Fibroblast of the conjunctiva (primary cell): ENCODE data around the gene ADAMTS5.

Source experiments
- DNase-seq: peaks from one replicate; pipeline ENCODE4 v3.0.0-alpha.2; 2010; ENCODE audit warnings: low read depth

The ADAMTS5 gene

DNA sequence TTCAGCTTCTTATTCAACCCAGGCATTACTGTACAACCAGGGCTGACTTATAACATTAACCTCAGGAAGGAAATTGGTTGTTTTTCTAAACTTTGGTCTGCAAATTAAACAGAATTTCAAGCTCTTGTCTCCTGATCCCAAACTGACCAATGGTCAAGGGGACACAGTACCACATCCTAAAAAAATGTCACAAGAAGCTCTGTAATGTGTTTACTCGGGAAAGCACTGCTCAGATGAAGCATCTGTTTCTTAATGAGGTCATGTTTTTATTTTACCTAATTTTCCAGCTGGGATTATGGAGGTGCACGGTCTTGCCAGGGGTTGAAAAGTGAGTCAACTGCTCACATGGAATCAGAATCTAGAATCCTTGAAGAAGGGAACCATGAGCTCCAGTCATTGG, 18.7 kb downstream of the ADAMTS5 start:
- no peak for DNase-seq

DNA sequence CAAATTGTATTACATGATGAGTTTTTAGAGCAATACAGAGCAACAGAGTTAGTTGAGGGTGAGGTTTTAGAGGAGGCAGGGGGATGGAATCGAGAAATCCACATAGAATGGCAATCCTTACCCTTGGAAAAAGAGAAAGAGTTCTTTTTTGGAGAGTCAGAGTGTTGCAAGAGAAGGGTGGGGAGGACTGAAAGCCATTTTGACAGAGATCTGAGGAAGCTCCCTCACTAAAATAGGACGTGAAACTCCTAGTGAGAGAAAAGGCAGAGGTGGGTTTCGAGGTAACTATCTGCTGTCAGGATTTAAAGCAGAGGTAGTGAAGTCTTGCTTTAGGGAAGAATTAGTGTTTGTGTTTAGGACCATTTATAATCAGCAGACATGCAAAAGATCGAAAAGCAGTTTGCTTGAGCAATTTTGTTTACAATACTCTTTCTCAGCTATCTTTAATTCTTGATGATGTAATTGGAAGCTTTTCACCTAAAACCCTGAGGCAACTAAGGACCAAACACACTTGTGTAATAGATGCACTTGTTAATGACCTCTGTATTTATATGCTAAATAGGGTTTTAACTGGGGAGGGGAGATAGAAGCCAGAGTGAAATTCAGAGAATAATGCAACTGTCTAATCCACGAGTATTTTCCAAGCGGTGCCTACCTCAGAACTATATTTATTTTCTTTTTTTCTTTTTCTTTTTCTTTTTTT, 20.0 kb downstream of the ADAMTS5 start:
- no peak for DNase-seq

DNA sequence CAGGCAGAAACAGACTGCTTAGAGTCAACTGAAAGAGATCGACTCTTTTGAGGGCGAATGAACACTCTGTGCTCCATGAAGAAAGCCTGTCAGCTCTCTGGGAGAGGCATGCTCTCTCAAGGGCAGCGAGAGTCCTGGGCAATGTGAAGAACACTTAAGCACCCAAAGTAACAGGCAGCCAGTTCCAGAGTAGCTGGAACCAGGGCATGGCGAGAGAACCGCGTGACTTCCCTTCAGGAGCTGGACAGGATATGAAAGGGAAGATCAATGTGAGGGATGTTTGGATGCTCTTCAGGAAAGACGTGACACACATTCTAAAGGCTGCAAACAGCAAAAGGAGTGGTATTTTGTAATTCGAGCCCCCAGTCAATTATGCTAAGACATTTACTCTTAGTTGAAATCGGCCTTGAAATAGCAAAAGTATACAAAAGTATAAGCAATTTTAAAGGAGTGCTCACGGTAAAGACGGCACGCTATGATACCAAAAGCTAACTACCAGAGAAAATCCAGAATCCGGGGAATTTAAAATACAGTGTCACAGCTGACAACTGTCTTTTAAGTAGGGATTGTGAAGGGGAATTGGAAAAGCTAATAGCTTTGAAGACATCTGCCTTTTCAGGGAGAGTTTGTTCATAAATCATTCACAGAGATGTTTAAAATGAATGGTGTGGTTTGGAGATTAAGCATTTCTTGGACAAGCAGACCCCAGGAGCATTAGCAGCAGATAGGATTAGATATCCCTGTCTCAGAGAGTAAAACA, 20.8 kb downstream of the ADAMTS5 start:
- DNase-seq: no peak

DNA sequence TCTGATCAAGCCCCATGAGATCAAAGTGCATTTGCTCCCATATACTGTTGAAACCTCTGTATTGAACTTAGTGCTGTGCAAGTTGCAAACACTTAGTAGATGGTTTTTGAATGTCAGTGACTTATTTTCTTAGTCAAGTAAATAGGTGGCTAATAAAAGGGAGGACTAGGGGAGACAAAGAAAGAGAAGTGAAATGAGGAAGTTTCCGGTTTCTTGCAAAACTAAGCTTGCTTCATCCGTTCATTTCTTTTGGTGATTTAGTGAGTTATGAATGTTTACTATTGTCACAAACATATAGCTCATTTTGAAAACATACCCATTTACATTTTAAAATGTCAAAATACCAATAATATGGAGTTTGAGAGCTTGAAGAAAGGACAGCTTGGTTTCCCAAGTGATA, 23.0 kb downstream of the ADAMTS5 start:
- no peak for DNase-seq

DNA sequence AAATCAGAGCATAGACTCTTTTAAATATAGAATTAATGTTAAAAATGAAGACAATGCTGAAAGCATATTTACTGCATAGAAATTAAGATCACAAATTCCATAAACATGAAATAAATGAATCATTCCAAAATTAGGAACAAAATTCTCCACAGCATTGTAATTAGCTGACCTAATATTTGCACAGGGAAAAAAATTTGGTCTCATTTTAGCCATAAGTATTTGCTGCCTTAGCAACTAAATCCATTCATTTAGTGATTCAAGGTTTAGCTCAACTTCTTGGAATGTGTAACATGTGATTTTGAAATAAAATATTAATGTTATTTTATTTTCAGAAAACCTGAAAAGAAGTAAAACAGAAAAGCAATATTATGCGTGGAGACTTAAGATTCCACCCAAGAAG, 25.5 kb downstream of the ADAMTS5 start:
- no peak for DNase-seq

DNA sequence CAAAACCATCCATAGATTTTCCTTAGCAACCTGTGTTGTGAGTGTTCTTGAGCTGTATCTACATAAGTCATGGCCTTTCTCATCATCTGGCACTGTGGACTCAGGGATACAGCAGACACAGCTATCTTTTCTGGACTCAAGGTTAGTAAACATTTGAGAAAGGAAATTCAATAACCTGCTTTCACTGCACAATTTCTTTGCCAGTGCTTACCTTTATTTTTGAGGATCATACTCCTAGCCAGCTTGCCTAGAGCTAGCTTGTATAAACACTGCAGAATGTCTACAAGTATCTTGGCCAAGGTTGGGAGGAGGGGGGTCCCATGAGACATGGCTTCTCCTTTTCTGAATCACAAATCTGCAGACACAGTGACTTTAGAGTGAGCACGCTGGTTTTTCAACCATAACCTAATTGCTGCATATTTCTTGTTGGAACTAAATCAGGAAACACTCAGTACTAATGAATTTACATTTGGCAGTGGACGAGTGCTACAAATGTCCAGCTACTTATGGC, 27.2 kb downstream of the ADAMTS5 start:
- DNase-seq: peak; percentile 22

DNA sequence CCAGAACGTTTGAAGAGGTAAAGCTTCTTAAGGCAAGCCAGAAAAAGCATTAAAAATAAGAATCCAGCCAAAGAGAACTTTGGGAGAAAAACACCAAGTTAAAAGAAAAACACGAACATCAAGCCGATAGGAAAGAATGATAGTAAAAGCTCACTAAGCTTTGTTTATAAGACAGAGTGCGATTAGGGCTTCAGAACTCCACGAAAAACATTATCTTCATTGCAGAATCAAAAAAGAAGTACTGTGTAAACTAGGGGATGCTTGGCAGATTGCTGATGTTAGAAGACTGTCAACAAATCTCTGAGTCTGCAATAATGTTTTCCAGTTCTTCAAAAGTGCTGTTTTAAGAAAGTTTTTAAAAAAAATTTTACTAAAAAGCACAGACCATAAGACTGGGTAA, 30.2 kb downstream of the ADAMTS5 start:
- DNase-seq: no peak

DNA sequence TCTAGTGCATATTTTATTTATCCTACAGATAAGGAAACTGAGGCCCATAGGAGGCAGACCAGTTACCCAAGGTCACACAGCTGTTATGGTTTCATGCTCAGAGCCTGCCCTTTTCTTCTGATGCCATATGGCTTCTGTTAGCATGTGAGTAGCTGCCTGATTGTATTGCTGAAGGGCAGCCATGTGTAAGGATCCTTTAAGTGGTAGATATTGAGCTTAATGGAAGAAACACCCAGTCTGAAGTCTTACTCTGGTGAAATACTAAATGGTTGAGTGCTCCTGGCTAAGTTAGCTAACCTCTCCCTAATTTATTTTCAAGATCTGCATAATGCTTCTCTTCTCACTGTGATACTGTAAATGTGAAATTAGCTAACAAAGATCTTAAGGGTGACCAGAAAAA, 30.9 kb downstream of the ADAMTS5 start:
- no peak for DNase-seq

DNA sequence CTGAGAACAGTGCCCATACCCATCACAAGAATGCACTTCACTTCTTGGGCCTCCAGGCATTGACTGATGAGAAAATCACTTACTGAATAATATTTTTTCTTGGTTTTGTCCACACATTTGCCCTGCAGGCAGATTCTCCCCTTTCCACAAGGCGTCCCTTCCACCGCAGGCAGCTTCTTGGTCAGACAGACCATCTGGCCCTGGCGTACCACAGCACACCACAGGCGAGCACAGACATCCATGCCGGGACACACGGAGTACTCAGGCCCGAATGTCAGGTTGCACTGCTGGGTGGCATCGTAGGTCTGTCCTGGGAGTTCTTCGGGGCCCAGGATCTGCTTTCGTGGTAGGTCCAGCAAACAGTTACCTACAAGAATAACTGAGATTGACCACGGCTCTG, 32.5 kb downstream of the ADAMTS5 start:
- DNase-seq: no peak

DNA sequence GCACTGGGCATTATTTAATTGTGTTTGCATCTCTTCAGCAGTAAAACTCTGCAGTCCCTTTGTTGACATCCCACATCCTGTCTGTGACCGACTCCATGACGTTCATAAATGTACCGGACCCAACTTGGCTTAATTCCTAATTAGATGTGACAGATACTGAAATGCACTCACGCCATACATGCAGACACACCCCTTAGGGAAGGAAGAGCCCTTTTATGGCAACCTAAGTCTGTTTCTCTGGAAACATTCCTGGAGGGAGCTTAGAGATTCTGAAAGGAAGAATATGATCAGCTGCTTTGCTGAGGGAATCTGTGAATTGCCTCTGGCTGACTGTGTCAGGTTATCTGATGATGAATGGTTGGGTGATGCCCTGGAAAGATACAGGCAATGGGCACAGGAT, 33.4 kb downstream of the ADAMTS5 start:
- DNase-seq: no peak

DNA sequence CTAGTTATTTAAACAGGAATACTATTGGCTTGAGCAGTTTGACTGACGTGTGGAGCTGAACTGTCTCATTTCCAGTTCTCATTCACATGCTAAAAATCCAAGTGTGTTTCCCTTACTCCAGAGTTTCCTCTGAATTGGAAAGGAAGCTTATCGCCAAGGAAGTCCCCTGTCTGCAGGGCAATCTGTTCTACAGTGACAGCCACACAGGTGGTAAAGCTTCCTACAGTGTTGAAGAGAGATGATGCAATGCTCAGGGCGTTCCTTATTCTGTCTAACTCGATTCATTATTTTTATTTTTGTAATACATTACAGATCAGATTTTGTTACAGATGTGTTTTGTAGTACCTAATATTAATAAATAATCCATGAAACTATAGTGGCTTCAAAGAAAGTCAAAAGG, 41.3 kb downstream of the ADAMTS5 start:
- no peak for DNase-seq

DNA sequence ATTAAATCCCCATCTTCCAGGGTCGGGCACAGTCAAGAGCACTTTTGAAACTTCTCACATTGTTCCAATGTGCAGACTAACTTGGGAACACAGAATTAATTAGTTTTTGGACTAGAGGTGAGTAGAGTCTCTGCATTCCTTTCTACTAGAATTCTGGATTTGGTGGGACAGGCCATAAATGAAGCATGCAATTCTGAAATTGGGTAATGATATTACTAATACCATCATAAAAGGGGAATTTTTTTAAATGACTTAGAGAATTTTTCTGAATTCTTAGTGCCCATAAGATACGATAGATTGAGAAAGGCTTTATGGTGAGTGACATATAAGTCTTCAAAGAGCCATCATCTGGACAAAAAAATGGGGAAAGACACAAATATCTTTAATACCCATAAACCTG, 41.8 kb downstream of the ADAMTS5 start:
- no peak for DNase-seq

DNA sequence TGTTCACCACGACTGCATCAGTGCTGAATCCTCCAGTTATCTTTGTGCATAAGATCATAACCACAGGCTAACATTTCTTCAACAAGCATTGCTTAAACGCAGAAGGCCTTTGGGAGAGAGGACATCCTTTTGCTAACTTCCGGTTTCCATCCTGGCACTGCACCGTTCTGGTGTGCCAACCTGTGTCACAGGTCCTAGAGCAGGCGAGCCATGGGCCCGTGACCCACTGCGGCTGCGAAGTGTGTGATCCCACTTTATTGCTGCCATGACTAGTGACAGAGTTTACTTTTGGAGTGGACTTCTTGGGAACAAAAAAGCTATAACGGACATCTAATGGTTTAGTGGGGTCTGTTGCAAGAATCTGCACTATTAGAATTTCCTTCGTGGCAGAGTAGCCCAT, 42.9 kb downstream of the ADAMTS5 start:
- DNase-seq: no peak

DNA sequence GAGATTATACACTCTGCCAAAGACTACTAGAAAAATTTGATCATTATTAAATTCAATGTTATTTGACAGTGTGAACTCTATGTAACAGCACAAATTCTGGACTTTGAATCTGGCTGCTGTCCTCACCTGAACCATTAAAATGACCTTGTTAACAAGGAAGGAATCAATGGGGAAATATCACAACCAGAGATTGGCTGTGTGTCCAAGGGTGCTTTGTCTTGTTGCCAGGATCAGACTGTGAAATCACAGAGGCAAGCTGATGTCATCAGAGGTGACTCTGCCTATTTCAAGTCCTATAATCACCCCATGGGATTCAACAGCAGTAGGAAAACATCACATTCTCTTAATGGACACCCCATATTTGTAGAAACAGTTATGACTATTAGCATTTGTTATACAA, 46.8 kb downstream of the ADAMTS5 start:
- no peak for DNase-seq

DNA sequence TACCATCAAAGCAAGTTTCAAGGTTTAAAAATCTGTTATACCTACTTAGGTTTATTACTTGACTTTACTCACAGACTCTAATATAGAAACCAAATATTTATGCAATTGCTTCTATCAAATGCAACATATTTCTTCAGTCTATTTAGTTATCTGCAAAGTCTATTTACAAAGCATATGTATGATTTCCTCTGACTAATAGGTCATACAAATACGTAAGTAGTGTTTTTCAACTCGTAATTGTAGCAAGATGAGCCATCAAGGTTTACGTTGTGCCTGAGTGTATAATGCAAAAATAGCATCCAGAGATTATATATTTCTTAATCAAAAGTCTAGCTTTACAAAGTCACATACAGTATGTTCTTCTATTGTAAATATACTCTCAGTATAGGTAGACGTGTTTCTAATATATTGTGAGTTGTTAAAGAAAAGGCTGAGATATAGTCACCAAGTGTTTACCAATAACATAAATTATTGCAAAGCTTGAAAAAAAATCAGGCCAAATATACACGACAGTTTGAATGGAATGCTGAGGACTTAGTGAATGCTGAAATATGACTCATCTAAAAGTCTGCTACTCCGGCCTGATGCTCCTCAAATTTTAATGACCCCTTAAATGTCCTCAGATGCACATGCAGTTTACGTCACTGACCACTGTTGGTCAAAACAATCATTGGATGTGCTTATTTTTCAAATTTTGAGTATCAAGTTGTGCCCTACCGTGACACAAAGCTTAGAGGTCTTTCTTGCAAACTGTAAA, 48.4 kb downstream of the ADAMTS5 start:
- DNase-seq: no peak

DNA sequence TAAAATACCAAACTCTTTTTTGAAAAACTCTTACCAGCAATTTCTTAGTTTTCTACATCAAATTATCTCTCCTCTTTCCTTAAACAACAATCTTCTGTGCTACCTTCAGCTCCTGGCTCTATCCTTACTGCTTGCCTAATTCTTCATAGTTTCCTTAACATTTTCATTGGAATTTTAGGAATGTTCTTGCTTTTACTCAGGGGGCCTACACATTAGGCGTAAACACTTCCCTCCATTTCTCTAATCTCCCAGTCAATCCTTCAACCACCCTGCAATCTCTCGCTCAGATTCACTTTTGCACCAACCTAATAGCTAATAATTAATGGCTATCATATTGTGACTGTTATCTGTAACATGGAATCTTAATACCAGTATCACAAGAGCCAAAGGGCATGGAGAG, 50.1 kb downstream of the ADAMTS5 start:
- DNase-seq: no peak

DNA sequence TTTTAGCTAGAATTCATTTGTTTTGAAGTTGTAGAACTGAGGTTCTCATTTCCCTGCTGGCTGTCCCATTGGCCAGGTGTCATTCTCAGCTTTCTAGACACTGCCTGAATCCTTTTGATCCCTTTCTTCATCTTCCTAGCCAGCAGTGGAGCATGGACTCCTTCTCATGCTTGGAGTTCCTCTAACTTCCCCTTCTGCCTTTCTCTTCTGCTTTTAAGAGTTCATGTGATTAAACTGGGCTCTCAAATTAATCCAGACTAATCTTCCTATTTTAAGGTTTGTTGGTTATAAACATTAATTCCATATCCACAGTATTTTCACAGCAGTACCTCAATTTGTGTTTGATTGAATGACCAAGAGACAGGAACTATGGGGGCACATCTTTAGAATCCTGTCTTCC, 52.3 kb downstream of the ADAMTS5 start:
- no peak for DNase-seq

DNA sequence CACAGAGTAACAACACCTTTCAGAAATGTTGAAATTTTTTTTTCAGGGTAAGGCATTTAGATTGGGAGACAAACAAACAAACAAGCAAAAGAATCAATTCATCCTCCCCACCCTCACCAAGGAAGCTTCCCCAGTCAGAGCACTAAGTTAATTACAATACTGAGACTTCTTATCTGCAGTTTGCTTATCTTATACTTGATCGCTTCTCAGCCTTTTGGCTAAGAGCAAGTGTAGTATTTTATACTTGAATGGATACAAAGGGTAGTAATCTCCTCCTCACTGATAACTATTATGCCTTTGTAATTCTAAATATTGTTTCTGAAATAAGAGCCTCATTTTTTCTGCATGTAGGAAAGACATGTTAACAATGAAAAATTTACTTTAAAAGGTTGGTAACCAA, 54.4 kb downstream of the ADAMTS5 start:
- no peak for DNase-seq

DNA sequence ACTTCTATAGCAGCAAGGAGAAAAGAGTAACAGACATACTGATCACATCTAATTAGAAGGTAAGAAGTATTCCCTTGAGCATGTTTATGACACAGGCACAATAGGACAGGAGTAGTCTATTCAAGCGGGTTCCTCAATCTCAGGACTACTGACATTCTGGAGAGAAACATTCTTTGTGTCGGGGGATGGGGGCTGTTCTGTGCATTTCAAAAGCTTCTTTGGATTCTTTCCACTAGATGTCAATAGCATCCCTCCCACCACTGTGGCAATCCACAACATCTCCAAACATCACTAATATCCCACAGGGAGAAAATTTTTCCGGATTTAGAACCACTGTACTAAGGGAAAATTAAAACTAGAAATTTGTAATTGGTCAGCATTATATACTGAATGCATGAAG, 56.9 kb downstream of the ADAMTS5 start:
- no peak for DNase-seq

DNA sequence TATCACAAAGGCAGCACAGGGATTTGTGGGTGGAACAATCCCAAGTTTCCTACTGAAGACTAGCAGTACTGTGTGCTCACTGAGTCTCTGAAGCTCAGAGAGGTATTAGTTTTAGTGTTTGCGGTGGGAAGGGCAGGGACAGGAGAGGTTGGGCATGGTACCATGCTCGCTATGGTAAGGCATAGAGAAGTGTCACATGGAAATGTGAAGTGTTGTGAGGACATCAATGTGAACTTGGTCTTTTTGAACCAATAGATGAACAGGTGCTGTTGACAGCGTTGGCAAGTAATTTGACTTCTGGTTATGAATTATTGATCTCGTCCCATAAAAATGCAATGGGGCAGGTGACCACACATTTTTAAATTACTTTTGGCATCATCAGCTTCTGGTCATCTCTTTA, 65.9 kb downstream of the ADAMTS5 start:
- no peak for DNase-seq

DNA sequence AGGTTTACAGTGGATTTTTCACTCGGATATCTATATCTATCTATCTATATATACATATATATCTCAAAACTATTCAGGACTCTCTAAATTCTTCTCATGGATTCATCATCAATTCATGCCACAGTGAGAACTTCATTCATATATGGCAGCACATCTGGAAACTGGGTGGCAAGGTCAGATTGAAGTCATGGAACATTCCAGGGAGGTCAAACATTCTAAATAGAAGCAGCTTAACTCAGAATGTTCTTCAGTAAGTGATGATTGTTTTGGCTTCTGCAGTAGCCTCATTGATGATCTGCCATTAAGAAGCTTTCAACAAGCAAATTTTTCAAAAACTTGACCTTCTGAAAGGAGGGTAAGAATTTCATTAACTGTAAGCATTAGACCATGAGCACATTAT, 74.7 kb downstream of the ADAMTS5 start:
- DNase-seq: no peak

DNA sequence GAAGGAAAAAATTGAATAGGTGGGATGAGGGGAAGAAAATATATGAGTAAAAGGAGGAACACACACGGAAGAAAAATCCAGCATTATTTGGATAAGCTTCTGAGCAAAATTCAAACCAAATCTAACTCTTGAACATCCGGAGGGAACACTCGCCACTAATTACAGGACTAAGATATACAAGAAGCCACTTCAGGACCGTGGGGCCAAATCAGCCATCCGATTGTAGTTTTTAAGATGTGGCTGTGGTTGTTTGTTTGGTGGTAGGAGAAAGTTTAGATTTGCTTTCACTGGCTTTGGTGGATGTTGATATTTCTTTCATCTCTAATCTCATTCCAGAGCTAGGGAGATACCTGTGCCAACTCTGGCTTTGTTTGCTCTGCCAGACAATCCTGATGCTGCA, 78.0 kb downstream of the ADAMTS5 start:
- no peak for DNase-seq

DNA sequence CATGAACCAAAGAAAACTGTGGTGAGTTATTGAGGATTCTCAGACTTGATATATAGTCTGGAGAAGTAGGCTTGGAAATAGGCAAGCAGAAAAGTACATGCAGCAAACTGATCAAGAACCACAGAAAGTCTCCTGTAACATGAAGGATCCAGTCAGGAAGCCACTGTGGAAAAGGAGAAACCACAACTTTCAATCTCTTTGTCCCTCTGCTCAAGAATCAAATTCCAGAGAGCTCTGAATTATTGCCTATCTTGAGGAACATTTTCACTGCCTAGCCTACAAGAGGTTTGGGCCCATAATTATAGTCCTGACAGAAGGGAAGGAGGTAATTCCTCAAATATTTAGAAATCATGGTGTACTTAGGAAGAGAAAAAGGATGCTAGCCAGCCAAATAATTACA, 78.6 kb downstream of the ADAMTS5 start:
- no peak for DNase-seq
